NOMO-1 (cell line): ENCODE data around the gene OR6C65.
A peak's percentile ranks its signal among the peaks of the same experiment; 100 is the strongest.
"Not testable (repeated sequence)": the region's sequence is repeated elsewhere in the genome, so short reads cannot be mapped to it uniquely, and the experiment has no call there.

Source experiments
- DNase-seq, 2 experiments: peaks; one replicate each; lab custom pipeline; 2025; ENCODE audit not compliant: unreplicated experiment in 2 of 2; lab: John Stamatoyannopoulos, UW

The OR6C65 gene

DNA sequence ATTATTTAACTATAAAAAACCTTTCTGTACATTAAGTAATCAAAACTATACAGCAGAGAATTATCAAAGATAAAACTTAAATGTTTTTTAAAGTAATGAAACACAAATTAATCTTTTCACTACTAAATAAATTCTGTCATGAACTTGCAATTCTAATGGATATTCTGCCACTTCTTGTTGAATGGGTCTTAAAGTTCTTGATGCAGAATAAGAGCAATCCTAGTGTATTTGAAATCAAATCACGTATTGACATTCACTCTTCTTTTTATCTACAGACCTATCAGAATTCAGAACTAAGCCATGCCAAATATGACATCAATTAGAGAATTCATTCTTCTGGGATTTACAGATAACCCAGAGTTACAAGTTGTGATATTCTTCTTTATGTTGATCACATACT, at the start of gene OR6C65:
OR6C65 (plus strand) TSS at position 301 of the 400 bp plus-strand sequence; CDS start at position 301, 0 bp downstream.
- DNase-seq: no peak

DNA sequence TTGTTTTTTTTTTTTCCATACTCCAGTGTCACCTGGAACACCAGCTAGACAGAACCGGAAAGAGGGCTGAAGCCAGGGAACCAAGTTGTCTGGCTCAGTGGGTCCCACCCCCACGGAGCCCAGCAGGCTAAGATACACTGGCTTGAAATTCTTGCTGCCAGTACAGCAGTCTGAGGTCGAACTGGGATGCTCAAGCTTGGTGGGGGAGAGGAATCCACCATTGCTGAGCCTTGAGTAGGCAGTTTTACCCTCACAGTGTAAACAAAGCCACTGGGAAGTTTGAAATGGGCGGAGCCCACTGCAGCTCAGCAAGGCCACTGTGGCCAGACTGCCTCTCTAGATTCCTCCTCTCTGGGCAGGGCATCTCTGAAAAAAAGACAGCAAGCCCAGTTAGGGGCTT, 45.0 kb upstream of the OR6C65 start:
- not testable (repeated sequence) for DNase-seq

DNA sequence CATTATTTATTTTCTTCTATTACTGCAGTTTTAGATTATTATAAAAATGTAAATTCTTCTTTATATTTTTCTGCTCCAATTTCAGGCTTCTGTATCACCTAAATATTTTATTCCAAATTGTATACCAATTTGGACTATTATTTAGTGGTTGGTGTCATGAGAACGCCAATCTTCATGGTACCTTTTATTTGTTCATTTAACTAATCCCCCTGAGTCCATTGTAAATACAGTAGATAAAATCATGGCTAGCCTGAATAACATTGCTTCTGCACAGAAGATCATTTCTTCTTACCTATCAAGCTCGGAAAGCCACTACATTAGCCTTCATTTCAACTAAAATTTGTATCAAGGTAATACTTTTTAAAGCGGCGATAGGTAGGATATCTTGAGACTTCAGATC, 37.7 kb upstream of the OR6C65 start, which contains the start of gene OR6C75:
OR6C75 (plus strand) TSS at position 301 of the 400 bp plus-strand sequence. CDS start 2,136 bp downstream, outside the sequence.
- no peak for DNase-seq

DNA sequence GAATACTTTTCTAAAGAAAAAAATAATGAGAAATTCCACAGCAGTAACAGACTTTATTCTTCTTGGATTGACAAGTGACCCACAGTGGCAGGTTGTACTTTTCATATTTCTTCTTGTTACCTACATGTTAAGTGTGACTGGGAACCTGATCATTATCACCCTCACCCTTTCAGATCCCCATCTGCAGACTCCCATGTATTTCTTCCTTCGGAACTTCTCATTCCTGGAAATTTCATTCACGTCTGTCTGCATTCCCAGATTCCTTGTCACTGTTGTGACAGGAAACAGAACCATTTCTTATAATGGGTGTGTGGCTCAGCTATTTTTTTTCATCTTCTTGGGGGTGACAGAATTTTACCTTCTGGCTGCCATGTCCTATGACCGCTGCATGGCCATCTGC, 35.2 kb upstream of the OR6C65 start:
- DNase-seq: no peak

DNA sequence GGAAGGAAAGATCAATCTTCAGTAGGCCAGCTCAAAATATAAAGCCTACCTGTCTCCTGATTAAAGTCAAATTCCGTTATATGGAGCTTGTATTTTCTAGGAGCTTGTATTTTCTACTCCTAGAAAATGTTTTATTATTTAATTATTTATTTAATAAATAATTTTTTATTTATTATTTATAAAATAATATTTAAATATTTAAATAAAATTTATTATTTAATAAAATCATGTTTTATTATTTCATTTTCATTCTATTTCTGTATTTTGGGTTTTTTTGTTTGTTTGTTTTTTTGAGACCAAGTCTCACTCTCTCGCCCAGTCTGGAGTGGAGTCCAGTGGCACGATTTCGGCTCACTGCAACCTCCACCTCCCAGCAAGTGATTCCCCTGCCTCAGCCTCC, 27.8 kb upstream of the OR6C65 start:
- no peak for DNase-seq

DNA sequence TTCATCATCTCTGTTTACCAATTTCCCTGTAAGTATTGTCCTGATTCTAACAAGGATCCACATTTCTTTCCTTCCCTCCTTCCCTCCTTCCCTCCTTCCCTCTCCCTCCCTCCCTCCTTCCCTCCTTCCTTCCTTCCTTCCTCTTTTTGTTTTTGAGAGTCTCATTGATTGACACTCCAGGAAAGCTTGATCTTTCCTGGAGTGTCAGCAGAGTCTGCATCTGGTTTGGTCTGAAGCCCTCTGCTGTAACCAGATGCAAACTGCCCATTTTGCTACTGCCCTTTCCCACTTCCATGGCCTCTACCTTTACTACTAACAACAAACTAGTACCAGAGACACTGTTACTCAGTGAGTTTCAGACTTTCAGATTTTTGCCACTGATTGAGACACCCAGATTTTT, 14.4 kb upstream of the OR6C65 start:
- DNase-seq: no peak

DNA sequence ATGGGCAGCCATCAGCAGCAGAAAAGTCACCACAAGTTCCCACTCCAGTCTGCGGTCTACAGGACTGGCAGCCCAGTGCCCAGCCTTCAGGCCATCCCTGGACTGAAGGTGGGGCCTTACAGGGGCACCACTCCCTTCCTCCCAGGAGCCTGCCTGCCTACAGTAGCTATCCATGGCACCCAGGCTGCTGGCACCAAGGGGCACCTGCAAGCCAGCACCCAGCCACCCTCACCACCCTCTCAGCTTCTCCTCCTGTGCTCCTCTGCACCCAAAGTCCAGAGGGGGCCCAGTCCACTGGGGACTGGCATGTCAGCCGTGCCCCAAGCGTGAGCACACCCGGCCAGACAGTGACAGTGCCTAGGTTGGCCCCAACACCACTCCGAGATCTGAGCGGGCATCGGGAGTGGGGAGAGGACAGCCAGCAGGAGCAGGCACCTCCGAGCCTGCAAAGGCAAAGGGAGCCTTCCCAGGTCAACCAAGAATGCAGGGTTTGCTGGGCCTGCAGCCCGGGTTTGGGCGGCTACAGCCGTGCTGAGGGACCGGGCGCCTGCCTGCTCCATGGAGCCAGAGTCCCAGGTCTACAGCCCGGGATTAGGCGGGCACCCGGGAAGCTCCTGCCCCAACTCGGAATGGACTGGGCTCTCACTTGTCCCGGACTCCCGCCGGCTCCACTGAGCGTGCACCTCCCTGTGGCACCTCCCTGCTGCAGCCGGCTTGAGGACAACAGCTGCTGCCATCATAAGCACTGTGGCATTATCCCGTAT, 8.1 kb upstream of the OR6C65 start:
- DNase-seq: no peak

DNA sequence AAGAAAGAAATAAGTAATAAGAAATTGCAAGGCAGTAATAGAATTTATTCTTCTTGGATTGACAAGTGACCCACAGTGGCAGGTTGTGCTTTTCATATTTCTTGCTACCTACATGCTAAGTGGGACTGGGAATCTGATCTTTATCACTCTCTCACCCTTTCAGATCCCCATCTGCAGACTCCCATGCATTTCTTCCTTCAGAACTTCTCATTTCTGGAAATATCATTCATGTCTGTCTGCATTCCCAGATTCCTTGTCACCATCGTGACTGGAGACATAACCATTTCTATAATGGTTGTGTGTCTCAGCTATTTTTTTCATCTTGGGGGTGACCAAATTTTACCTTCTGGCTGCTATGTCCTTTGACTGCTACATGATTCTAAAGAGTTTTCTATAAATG, 4.0 kb upstream of the OR6C65 start:
- DNase-seq: no peak

DNA sequence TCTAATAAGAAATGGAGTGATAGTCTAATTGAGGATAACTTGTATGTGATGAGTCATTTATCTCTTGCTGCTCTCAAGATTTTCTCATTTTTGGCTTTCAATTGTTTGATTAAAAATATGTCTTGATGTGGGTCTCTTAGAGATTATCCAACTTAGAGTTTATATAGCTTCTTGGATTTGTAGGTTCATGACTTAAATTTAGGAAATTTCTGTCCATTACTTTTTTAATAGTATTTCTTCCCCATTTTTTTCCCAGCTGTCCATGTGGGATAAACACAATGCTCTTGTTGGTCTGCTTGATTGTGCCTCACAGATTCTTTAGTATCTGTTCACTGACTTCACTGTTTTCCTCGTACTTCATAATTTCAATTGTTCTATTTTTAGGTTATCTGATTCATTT, 7.5 kb downstream of the OR6C65 start:
- no peak for DNase-seq

DNA sequence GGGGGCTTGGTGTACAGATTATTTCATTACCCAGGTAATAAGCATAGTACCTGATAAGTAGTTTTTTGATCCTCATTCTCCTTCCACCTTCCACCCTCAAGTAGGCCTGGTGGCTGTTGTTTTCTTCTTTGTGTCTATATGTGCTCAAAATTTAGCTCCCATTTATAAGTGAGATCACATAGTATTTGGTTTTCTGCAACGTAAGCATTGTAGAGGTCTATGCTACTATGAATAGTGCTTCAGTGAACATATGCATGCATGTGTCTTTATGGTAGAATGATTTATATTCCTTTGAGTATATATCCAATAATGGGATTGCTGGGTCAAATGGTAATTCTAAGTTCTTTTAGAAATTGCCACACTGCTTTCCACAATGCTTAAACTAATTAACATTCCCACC, 8.8 kb downstream of the OR6C65 start:
- DNase-seq: not testable (repeated sequence)

DNA sequence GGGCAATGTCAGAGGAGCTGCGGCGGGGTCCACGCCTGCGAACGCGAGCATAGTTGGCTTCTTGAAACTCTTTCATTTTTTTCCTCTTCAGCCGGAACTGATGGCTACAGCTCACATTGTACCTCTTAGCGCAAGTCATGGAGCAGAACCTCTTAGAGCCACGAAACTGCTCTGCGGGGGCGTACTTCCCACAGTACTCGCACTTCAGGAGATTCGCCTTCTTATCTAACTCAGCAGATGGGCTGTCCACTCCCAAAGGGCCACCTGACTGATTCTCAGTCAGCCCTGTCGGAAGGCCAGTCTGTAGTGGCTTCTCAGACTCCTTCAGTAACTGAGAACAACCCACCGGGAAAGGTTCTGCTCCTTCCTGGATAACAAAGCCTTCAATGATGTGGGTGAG, 11.8 kb downstream of the OR6C65 start:
- DNase-seq: not testable (repeated sequence)

DNA sequence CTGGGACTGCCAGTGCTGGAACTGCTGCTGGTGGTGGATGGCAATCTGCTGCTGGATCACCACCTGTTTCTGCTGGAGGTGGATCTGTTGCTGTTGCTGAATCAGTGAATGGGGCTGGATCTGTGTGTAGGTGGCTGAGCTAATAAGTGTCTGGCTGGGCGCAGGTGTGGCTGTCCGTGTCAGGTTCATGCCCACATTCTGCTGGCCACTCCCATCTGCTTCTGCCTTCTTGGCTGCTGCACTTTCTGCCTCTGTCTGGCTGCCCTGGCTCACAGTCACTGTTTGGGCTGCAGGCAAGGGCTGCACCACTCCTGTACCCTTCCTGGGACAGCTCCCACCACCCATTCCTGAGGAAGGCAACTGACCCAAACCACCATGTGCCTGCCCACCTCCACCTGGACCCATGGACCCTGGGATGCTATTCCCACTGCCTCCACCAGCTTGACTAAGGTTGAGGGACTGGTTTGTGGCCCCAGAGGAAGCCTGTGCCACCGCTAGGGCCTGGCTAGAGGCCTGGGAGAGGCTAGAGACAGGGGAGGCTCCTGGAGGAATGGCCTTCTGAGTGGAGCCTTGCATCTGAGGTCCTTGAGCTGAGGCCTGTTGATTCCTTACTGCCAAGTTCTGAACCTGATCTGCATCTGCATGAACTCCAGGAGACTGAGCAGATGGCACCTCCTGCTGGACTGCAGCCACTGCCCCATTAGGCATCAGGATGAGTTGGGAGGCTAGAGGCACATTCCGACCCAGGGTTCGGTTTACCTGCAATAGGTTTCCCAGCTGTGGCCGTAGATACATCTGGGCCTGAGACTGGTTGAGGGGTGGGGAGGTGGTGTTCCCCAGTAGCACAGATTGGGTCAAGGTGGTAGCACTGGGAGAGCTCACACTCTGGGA, 13.4 kb downstream of the OR6C65 start:
- DNase-seq: not testable (repeated sequence)

DNA sequence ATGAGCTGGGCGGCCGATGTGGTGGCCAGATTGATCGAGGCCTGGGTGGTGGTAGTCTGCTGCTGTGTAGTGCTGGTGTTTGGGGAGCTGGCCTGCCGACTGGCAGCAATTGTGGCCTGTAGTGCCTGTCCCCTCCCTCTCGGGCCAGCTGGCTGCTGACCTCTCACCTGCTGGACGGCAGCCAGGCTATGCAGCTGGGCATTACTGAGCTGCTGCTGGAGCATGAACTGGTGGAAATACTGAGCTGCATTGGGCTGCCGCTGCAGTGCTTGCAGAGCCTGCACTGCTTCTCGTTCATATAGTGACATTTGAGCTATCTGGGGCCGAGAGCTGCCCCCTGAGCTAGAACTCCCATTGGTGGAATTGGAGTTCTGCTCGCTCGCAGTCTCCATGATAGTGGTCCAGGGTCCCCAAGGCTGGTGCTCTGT, 14.1 kb downstream of the OR6C65 start:
- not testable (repeated sequence) for DNase-seq

DNA sequence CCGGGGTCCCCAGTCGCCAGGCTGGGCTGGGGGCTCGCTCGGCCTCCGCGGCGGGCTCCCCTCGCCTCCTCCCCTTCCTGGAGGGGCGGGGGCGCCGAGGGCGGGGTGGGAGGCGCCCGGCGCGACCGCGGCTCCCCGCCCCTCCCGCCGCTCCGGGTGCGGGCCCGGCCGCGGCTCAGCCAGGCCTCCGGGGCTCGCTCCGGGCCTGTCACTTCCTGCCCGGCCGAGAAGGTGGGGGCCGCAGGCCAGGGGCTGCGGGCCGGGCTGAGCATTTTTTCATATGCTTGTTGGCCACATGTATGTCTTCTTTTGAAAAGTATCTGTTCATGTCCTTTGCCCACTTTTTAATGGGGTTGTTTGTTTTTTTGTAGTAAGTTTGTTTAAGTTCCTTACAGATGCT, 14.6 kb downstream of the OR6C65 start:
- DNase-seq: not testable (repeated sequence)

DNA sequence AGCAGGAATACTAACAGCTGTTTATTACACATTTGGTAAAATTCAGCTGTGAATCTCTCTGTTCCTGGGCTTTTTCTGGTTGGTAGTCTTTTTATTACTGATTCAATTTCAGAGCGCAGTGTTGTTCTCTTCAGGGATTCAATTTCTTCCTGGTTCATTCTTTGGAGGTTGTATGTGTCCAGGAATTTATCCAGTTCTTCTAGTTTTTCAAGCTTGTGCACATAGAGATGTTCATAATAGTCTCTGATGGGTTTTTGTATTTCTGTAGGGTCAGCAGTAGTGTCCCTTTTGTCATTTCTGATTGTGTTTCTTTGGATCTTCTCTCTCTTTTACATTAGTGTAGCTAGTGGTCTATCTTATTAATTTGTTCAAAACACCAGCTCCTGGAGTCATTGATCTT, 16.6 kb downstream of the OR6C65 start:
- DNase-seq: no peak

DNA sequence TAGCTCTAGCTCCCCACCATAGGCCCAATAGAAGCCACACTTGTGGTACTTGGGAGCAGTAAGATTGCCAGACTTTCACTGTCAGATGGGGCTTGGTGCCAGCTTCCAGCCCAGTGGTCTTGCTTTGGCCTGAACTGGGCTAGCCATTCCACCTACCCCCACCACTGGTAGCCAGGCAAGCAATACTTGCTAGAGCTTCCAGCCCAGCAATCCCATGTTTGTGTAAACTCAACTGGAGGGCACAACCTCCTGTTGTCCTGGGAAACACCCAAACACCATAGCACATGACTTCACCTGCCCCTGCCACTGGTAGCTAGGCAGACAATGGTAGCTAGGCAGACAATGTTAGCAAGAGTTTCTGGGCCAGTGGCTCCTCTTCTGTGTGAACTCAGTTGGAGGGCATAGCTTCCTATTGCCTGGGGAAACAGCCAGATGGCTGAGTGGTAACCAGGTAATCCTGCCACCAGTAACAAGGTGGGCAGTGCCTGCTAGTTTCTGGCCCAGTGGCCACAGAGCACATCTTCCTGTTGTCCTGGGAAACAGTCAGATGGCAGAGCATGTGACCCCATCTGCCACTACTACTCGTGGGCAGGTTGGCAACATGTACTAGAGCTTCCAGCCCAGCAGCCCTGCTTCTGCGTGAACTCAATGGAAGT, 20.1 kb downstream of the OR6C65 start:
- no peak for DNase-seq

DNA sequence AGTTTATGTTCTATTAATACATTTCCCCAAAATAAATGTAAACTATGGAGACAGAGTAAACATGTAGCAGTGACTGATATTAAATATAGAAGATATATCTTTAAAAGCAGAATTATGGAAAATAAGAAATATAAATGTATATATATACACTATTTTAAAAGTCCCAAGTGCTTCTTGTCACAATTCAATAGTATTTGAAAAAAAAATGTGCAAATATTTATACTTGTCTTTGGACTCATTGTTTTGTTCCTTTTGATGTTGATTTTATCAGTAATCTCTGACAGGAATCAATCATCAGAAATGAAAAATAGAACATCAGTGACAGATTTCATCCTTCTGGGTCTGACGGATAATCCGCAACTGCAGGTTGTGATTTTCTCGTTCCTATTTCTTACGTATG, 25.6 kb downstream of the OR6C65 start, which contains the start of gene OR6C76:
OR6C76 (plus strand) TSS at position 301 of the 400 bp plus-strand sequence; CDS start at position 301, 0 bp downstream.
- DNase-seq: no peak

DNA sequence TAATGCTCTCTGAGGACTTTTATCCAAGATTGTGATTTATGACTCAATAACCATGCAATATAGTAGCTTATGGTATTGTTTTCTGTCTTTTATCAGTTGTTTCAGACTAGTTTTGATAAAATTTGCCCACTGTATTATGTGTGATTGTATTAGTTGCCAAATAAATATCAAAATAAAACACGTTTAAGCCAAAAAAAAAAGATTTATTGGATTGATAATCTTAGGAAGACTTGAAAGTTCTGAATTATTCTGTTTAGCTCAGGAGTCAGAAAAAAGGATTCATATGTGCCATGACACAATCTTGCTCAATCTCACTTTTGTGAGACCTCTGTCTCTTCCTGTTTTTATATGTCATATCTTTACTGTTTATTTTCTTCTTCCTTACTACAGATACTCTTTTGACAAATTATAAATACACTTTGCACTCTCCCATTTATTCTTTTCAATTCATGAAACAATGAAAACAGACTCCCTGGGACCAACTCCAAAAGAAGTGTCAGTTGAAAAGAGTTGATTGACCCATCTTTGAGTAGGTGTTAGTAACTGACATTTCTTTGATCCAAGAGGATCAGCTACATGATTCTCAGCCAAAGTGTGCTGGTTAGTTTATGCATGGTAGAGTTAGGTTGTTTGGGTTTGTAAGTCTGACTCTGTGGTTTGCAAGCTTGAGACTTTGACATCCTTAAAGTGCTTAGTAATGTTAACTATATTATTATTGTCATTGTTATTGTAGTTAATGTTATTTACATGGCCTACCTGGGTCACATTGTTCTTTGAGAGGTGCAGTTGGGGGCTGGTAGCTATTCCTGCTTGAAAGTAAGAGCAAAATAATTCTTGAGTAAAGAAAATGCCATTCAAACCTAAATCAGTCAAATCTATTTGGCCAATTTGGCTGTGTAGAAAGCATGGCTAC, 28.3 kb downstream of the OR6C65 start:
- DNase-seq: peak in 1 of 2 experiments; percentile 55

DNA sequence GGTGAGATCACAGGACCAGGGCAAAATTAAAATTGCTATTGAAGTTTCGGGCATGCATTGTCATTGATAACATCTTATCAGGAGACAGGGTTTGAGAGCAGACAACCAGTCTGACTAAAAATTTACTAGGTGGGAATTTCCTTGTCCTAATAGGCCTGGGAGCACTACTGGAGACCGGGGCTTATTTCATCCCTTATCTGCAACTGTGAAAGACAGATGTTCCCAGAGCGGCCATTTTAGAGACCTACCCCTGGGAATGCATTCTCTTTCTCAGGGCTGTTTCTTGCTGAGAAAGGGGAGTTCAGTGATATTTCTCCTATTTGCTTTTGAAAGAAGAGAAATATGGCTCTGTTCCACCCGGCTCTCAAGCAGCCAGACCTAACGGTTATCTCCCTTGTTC, 40.9 kb downstream of the OR6C65 start:
- DNase-seq: not testable (repeated sequence)

DNA sequence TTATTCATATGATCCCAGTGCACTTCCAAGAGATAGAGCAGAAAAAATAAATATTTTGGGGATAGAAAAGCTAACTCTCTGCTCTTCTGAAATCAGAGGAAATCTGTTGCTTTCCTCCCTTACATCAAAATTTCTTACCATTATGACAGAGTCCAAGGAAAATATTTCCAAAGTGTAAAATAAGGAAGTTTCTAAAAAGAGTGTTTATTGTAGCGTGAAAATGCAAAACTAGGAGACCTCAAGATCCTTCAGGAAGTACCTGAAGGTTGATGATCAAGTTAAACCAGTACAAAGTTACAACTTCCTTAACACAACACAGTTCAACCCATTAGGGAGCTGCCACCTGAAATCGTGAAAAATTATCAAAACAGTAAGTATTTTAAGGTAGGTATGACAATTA, 43.4 kb downstream of the OR6C65 start, which contains the start of gene OR6C2:
OR6C2 (plus strand) TSS at position 301 of the 400 bp plus-strand sequence. CDS start 8,138 bp downstream, outside the sequence.
- DNase-seq: no peak
